Esophagus squamous epithelium (tissue), 5 donors: ENCODE data around the gene AUTS2. TPM values are rescaled to one million over a fixed set of nuclear protein-coding genes. Genes with fewer than 3 reads are reported as not detected.

Experiments
- DNase-seq: peaks from one replicate; lab custom pipeline; 2025; lab: John Stamatoyannopoulos, UW
- H3K27ac ChIP-seq, 4 donors: fragments of 200-600 bp; sonication (generic); one replicate each; pipeline ENCODE4 v1.5.1; 2016 to 2019; ENCODE audit warnings: mild to moderate bottlenecking in 1 of 4
- H3K27me3 ChIP-seq, 4 donors: fragments of 200-600 bp; sonication (generic); 1 replicate in 3 of 4; 2 replicates in 1 of 4; pipeline versions ENCODE4 v1.5.1 to v1.6.0; 2017 to 2021; ENCODE audit warnings: antibody characterized with exemption in 1 of 4
- H3K36me3 ChIP-seq, 3 donors: fragments of 200-600 bp; sonication (generic); one replicate each; pipeline ENCODE4 v1.5.1; 2016 to 2019
- H3K4me1 ChIP-seq, 3 donors: fragments of 200-600 bp; sonication (generic); one replicate each; pipeline ENCODE4 v1.5.1; 2017 to 2019
- H3K4me3 ChIP-seq, 4 donors: fragments of 200-600 bp; sonication (generic); 1 replicate in 3 of 4; 2 replicates in 1 of 4; pipeline ENCODE4 v1.5.1; 2016 to 2019; ENCODE audit warnings: mild to moderate bottlenecking in 2 of 4, moderate library complexity in 1 of 4
- H3K9me3 ChIP-seq, 3 donors: fragments of 200-600 bp; sonication (generic); one replicate each; pipeline ENCODE4 v1.5.1; 2016 to 2019
- CTCF ChIP-seq, 6 experiments: fragments of 450-650 bp in 4 of 6; fragments of 200-600 bp in 2 of 6; sonication (generic) in 2 of 6; IDR thresholded peaks; one replicate each; pipeline ENCODE4 v1.5.1; 2016 to 2019; ENCODE audit warnings: antibody characterized with exemption in 6 of 6, mild to moderate bottlenecking in 4 of 6, moderate library complexity in 4 of 6
- POLR2A ChIP-seq, 4 donors: fragments of 450-650 bp; IDR thresholded peaks; one replicate each; pipeline ENCODE4 v1.6.1; 2017; ENCODE audit warnings: antibody characterized with exemption in 4 of 4, mild to moderate bottlenecking in 4 of 4, moderate library complexity in 3 of 4
- WGBS, 2 donors: methylation state at CpG; one replicate each; pipeline ENCODE4 v1.1.5; 2018; 5-methylcytosine and 5-hydroxymethylcytosine counted together
- intact Hi-C: fragments of 100-400 bp; cut with DNase I; formaldehyde crosslinking; loops from one replicate; pipeline ENCODE4 v1.15.0; 2022
- total RNA-seq, 4 donors: library from RNA; depleted of rRNA; stranded (reverse); fragments of >200 nt; gene quantifications; one replicate each; pipeline ENCODE4 v1.1.0, GENCODE V29; 2016
- donor health status: DM: yes; HTN: yes; CAD: no.

Gene AUTS2
- total RNA-seq, 4 donors from 2014 or later, result 9.5 to 36.2 (median 23.0) TPM

DNA sequence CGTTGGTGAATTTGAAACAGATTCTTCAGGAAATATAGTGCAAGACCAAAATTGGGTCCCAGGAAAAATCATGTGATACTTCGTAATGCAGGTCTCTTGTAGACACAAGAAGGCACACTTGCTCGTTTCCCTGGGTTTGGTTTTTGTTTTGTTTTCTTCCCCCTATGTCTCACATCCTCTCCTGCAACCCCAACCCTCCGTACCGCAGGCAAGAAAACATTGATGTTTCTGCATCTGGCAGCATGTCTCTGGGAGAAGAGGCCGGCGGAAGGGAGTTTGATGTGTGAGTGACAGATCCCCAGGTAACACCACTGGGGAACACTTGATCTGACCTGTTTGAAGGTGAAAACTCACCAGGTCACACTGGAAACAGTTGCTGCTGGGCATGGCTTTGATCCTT is 718.5 kb downstream of the AUTS2 start:
- intact Hi-C loops, result no loop called here
- TF ChIP-seq POLR2A (IDR thresholded peaks at IDR 0.05), result no peak
- TF ChIP-seq CTCF (IDR thresholded peaks at IDR 0.05), result no peak
- 31 to 56% methylated on average over 7 of the region's 7 CpGs for WGBS, 2 donors
- Histone ChIP-seq H3K9me3 (no peaks in the 10 kb centered on the region), H3K27me3 (peaks cover 0 to 10% (median 0%) of the 10 kb centered on the region in 4 donors), H3K4me1 (peaks cover 6 to 36% (median 6%) of the 10 kb centered on the region in 3 donors), H3K27ac (peak overlapping the region in 3 of 4 donors; percentile 29 to 59 (median 45)), H3K4me3 (no peak overlapping the region), H3K36me3 (no peaks in the 10 kb centered on the region)
- DNase-seq, result no peak

DNA sequence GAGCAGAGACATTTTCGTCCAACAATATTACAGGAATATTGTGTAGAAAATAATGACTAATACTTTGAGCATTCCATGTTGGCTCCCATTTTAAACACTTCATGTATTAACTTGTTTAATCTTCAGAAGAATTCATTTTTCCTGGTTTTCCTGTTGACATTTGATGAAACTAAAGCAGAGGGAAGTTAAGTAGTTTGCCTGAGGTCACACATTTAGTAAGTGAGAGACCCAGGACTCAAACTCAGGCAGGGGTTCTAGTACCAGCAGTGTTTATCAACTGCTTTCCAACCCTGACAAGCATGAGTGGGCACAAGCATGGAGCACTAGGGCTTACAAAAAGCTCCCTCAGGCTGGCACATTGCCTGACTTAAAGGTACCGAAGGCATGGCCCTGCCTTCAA is 719.1 kb downstream of the AUTS2 start:
- Histone ChIP-seq H3K4me1 (peaks cover 6 to 36% (median 6%) of the 10 kb centered on the region in 3 donors), H3K27ac (peak overlapping the region; percentile 29 to 59 (median 54)), H3K36me3 (no peaks in the 10 kb centered on the region), H3K4me3 (no peak overlapping the region), H3K27me3 (peaks cover 0 to 10% (median 0%) of the 10 kb centered on the region in 4 donors), H3K9me3 (no peaks in the 10 kb centered on the region)
- no peak for DNase-seq
- no peak for TF ChIP-seq POLR2A (IDR thresholded peaks at IDR 0.05)
- no peak for TF ChIP-seq CTCF (IDR thresholded peaks at IDR 0.05)
- intact Hi-C loops, result no loop called here
- WGBS, 2 donors, result 36 to 39% methylated on average over 2 of the region's 2 CpGs

DNA sequence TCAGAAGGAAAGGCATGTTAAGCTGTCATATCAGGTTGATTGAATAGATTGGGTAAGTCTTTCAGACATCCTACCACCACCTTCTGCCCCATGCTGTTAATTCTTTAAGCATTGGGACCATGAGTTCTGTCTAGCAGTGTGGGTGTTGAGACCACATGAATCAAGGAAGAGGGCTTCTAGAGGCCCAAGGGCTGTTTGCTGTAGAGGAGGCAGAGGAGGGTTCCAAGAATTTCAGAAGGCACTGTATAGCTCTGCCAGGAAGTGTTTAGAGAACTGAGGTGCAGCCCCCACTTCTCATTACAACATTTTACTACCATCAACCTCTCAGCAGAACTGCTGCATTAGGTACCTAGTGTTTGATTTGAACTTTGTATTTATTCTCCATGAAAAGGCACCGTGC is 720.2 kb downstream of the AUTS2 start:
- Histone ChIP-seq H3K27me3 (peaks cover 0 to 10% (median 0%) of the 10 kb centered on the region in 4 donors), H3K4me3 (no peak overlapping the region), H3K4me1 (peaks cover 6 to 36% (median 6%) of the 10 kb centered on the region in 3 donors), H3K9me3 (no peaks in the 10 kb centered on the region), H3K36me3 (no peaks in the 10 kb centered on the region), H3K27ac (peak overlapping the region in 1 of 4 donors; percentile 59)
- 62 to 67% methylated on average over 1 of the region's 1 CpG for WGBS, 2 donors
- DNase-seq, result no peak
- intact Hi-C loops, result no loop called here
- no peak for TF ChIP-seq POLR2A (IDR thresholded peaks at IDR 0.05)

DNA sequence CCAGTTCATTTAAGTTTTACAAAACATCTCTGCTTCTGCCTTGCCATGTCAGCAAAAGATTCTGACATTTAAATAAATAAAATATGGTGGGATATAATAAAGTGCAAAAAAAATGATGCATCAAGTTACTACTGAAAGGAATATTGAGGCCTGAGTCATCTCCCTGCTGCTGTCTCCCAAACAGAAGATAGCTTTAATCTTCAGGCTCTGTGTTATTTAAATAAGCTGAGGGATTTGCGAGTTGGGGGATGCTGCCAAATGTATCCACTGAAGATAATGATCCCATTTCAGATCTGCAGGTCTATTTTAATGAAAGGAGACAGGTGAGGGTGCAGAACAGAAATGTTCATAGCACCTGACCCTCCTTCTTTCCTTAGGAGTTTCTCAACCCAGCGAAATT is 720.8 kb downstream of the AUTS2 start:
- Histone ChIP-seq H3K36me3 (no peaks in the 10 kb centered on the region), H3K4me1 (peaks cover 6 to 36% (median 6%) of the 10 kb centered on the region in 3 donors), H3K4me3 (no peak overlapping the region), H3K27me3 (peaks cover 0 to 10% (median 0%) of the 10 kb centered on the region in 4 donors), H3K9me3 (no peaks in the 10 kb centered on the region), H3K27ac (no peak overlapping the region)
- no peak for TF ChIP-seq CTCF (IDR thresholded peaks at IDR 0.05)
- TF ChIP-seq POLR2A (IDR thresholded peaks at IDR 0.05), result no peak
- 55 to 66% methylated on average over 2 of the region's 2 CpGs for WGBS, 2 donors
- DNase-seq, result no peak
- intact Hi-C loops, result no loop called here

DNA sequence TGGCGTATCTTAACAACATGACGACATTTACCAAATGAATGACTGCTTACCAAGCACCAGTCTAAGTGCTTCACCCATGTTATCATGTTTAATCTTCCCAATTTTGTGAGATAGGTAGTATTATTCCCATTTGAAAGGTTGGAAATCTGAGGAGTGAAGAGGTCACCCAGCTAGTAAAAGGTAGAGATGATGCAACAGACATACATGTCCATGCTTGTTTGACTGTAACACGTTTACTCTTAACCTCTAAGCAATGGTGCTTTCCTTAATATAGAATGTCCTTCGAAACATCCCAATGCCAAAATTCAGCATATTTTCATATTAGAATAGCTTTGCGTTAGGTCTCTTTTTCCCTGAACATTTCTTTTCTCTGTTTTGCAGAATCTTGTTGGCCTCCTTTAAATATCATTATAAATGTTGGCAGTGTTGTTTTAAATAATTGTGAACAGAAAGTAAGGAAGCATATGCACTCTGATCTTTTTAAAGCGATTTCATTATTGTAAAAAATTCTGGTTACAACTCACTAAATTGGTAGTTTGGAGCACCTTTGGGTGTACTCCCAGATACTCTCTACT is 722.8 kb downstream of the AUTS2 start:
- Histone ChIP-seq H3K36me3 (no peaks in the 10 kb centered on the region), H3K27ac (no peak overlapping the region), H3K27me3 (peaks cover 0 to 10% (median 0%) of the 10 kb centered on the region in 4 donors), H3K4me1 (peaks cover 6 to 44% (median 6%) of the 10 kb centered on the region in 3 donors), H3K9me3 (no peaks in the 10 kb centered on the region), H3K4me3 (no peak overlapping the region)
- TF ChIP-seq CTCF (IDR thresholded peaks at IDR 0.05) (no peak), POLR2A (IDR thresholded peaks at IDR 0.05) (no peak)
- WGBS, 2 donors, result 71 to 81% methylated on average over 6 of the region's 6 CpGs
- intact Hi-C loops, result no loop called here
- no peak for DNase-seq
